ENCODE data around the gene HIP1.
"Not testable (repeated sequence)": the region's sequence is repeated elsewhere in the genome, so short reads cannot be mapped to it uniquely, and the experiment has no call there.

HIP1 gene

DNA sequence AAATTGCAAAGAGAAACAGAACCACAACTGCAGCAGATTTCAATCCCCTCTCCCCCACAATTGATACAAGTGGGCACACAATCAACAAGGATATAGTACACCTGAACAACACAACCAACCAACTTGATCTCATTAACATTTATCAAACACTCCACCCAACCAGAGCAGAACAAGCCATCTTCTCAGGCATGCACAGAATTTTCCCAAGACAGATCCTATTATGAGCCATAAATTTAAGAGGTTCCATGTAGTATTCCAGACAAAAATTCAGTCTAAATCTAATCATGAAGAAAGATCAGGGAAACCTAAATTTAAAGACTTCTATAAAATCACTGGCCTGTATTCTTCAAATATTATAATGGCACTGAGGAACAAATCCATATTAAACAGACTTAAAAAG lies 217.0 kb downstream of the HIP1 start:
- DNase-seq (ENCODE audit: low spot score): not testable (repeated sequence)

DNA sequence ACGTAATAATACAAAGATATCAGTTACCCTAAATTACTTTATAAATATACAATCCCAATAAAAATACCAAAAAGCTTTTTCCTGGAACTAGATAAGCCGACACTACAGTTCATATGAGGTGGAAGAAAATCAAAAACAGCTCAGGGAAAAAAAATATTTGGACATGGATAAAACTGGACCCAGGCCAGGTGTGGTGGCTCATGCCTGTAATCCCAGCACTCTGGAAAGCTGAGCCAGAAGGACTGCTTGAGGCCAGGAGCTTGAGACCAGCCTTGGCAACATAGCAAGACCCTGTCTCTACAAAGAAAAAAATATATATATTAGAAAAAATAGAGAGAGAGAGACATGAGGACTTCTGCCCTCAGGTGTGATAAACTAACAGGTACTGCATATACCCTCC lies 219.9 kb downstream of the HIP1 start:
- DNase-seq (ENCODE audit: low spot score): not testable (repeated sequence)

DNA sequence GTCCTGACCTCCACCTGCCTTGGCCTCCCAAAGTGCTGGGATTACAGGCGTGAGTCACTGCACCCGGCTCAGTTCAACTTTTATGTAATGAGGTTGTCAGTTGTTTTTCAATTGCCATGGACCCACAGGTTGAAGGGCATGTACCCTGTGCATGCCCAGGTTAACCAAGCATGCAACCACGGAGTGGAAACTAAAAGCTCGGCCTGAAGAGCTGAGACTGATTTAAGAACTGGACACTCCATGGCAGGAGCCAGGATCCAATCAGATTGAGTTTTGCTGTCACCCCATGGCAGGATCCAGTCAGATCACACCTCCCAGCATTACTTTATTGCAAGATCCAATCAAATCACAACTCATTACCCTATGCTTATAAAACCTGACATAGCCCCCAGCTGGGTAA lies 229.7 kb downstream of the HIP1 start:
- DNase-seq (ENCODE audit: low spot score): not testable (repeated sequence)

DNA sequence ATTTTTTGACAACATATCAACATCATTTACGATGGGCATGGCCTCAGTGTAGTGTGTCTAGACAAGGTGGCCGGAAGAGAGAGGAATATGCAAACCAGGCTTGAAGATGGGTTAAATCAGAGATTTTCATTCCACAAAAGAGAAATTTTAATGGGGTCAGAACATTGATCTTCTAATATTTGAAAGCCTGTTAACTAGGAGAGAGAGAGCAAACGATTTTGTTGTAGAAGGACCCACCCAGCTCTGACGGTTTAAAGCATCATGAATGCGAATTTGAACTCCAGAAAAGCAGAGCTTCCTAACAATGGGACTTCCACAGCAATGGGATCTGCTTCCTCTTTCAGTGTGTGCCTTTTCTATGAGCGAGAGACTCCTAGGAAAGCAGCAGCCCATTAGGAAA lies 246.7 kb downstream of the HIP1 start, which contains the start of gene SPDYE5:
Gene SPDYE5, plus strand, starts transcription at position 301 of the 400 bp plus-strand sequence. CDS start 1,728 bp downstream, outside the sequence.
- DNase-seq (ENCODE audit: low spot score): not testable (repeated sequence)

DNA sequence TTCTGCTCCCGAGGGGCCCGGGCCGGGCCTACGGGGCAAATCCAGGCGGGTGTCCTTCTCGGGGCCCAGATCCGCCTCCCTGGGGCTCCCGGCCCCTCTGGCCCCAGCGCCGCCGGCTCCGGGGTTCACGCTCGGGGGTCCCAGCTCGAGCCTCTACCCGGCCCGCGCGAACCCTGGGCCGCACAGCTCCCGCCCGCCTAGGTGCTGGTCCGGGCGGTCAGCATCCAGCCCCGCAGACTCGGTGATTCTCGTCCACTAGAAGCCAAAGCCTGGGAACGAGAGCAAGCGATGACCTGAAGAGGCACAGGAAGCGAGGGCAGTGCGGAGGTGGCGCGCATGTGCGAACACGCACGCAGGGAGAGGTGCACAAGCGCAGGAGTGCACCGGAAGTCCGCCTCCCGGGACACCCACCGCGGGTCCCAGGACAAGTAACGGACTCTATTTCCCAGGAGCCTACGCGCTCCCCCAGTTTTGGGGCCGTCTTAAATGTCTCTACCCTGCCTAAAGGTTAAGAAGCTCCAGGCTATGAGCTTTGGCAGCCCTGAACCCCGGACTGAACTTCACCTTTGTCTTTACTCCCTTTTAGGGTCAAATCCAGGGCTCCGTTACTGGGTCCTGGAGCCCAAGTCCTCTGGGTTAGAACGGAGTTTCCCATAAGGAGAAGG lies 252.6 kb downstream of the HIP1 start, which contains the start of gene POM121C:
Gene POM121C, minus strand, starts transcription at position 321 of the 665 bp plus-strand sequence. CDS start 44,803 bp downstream, outside the sequence.
- DNase-seq (ENCODE audit: low spot score): peak; percentile 89

DNA sequence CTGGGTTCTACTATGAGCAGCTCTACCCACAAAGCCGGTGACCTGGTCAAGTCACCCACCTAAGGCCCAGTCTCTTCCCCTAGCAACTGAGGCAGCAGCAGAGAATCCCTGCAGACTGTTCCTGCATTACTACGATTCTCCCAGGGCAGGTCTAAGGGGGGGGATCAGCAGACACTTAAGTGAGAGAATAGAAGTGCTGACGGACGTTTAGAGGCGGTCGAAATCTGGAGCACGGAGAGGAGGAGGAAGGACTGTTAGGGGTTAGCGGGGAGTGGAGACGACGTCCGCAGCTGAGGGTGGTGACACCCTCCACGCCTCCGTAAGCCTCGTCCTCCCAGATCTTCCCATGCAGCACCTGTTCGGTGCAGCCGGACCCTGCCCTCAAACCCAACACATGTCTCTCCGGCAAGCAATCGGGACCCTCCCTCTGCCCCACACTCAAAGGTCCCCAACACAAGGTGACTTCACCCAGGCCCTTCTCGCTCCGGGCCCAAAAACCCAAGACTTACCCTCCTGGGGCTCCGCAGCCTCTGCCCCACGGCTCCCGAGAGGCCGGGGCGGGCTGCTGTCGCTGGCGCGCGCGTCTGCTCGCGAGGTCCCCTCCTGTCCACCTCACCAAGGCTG lies 253.3 kb downstream of the HIP1 start:
- not testable (repeated sequence) for DNase-seq (ENCODE audit: low spot score)
